Ovary (tissue), 3 donors: ENCODE measurements around the gene PLEKHA5.

ENCODE experiments used
- EP300 ChIP-seq: sonication (generic); formaldehyde crosslinking; IDR thresholded peaks from one replicate; pipeline ENCODE4 v1.6.1; 2017; ENCODE audit warnings: antibody characterized with exemption
- POLR2A ChIP-seq: fragments of 450-650 bp; IDR thresholded peaks from one replicate; pipeline ENCODE4 v1.6.1; 2017; ENCODE audit warnings: antibody characterized with exemption, mild to moderate bottlenecking, moderate library complexity
- TF ChIP-seq, protein P1 (sequence below), 3 donors: fragments of 450-650 bp in 2 of 3; fragments of 200-600 bp in 1 of 3; IDR thresholded peaks; one replicate each; pipeline versions ENCODE4 v1.5.1 to v1.8.0; 2016 to 2022; ENCODE audit warnings: antibody characterized with exemption in 3 of 3, mild to moderate bottlenecking in 1 of 3
- donor health status: DM: no; HTN: no; CAD: no.

DNA sequence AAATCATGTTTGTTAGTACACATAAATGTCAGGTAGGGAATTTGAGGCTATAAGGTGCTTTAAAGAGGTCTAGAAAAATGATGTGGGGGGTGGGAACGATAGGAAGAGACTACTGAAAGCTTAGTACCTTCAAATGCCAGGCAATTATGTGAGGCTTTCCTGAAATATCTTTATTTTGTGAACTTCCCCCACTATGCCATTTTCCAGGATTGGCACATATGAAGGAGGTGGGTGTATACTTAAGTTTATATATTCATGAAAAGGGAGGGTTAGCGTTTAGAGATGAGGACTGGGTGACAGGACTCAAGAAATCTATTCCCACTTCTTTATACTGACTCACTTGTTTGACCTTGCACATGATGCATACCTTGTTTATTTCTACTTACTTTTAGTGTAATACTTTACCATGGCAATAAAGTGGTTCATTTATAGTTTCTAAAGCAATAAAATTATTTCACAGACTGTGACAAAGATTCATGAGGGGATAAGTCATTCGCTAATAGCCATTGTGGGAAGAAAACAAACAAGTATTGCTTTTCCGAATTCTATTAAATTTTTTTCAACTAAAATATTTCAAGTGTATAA lies 77.1 kb downstream of the PLEKHA5 start:
- TF ChIP-seq, protein P1, sequence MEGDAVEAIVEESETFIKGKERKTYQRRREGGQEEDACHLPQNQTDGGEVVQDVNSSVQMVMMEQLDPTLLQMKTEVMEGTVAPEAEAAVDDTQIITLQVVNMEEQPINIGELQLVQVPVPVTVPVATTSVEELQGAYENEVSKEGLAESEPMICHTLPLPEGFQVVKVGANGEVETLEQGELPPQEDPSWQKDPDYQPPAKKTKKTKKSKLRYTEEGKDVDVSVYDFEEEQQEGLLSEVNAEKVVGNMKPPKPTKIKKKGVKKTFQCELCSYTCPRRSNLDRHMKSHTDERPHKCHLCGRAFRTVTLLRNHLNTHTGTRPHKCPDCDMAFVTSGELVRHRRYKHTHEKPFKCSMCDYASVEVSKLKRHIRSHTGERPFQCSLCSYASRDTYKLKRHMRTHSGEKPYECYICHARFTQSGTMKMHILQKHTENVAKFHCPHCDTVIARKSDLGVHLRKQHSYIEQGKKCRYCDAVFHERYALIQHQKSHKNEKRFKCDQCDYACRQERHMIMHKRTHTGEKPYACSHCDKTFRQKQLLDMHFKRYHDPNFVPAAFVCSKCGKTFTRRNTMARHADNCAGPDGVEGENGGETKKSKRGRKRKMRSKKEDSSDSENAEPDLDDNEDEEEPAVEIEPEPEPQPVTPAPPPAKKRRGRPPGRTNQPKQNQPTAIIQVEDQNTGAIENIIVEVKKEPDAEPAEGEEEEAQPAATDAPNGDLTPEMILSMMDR (IDR thresholded peaks at IDR 0.05): no peak
- TF ChIP-seq POLR2A: no peak
- no peak for TF ChIP-seq EP300
